ENCODE measurements around the gene YWHAG. TPM values are rescaled to one million over a fixed set of nuclear protein-coding genes. Genes with fewer than 3 reads are reported as not detected.
A peak's percentile ranks its signal among the peaks of the same experiment; 100 is the strongest.

The YWHAG gene
- polyA plus RNA-seq, 1 donor (not counting 4 experiments of a cell fraction or from before 2014, with no cell fraction given) = 130 TPM

- peak overlapping the region; percentile 91 for H2AFZ ChIP-seq (ENCODE audit: control insufficient read depth, low read length)
- H3K4me1 ChIP-seq (ENCODE audit: control insufficient read depth, extremely low read depth, insufficient read depth, low read length) = peaks cover 22% of the 10 kb centered on the region
- no peaks in the 10 kb centered on the region for H3K9me1 ChIP-seq (ENCODE audit: control insufficient read depth, extremely low read depth, insufficient read depth, low read length)
- H3K4me2 ChIP-seq (ENCODE audit: control insufficient read depth, extremely low read depth, insufficient read depth, low read depth, low read length) = peak overlapping the region; percentile 56
- dilution Hi-C loops (cut with MboI; ENCODE audit: extremely low pct_ligation_motif_present, low sequenced_read_pairs) = no loop called here
- H3K27me3 ChIP-seq (ENCODE audit: control insufficient read depth, extremely low read depth, insufficient read depth, low read length) = no peaks in the 10 kb centered on the region
- FAIRE-seq = no peak
- DNase-seq (ENCODE audit: low read depth, low spot score) = peak; percentile 64
- H3K4me3 ChIP-seq (ENCODE audit: control insufficient read depth in 2 of 3, extremely low read depth in 1 of 3, insufficient read depth in 2 of 3, low read depth in 1 of 3, low read length in 3 of 3) = peak overlapping the region; percentile 57 to 76 (median 59)
- peak overlapping the region; percentile 76 for H3K9ac ChIP-seq (ENCODE audit: control insufficient read depth, extremely low read depth, insufficient read depth, low read length)
- TF ChIP-seq EZH2 (IDR thresholded peaks at IDR 0.05; ENCODE audit: low read length) = no peak
- no peak for TF ChIP-seq CTCF (optimal IDR thresholded peaks at IDR 0.05 in 1 of 3, IDR thresholded peaks at IDR 0.05 in 1 of 3, conservative IDR thresholded peaks at IDR 0.05 in 1 of 3; ENCODE audit: extremely low read depth in 1 of 3, insufficient read depth in 2 of 3, low read length in 3 of 3)
- no peaks in the 10 kb centered on the region for H3K79me2 ChIP-seq (ENCODE audit: control insufficient read depth, insufficient read depth, low read length)
- H3K36me3 ChIP-seq (ENCODE audit: control insufficient read depth in 2 of 2, extremely low read depth in 1 of 2, insufficient read depth in 2 of 2, low read length in 2 of 2) = no peaks in the 10 kb centered on the region
- peak overlapping the region; percentile 47 for H3K27ac ChIP-seq (ENCODE audit: control insufficient read depth, insufficient read depth, low read length)
- H4K20me1 ChIP-seq (ENCODE audit: control insufficient read depth, extremely low read depth, insufficient read depth, low read length) = no peaks in the 10 kb centered on the region
- H3K9me3 ChIP-seq (ENCODE audit: control insufficient read depth, low read depth, low read length) = no peaks in the 10 kb centered on the region
Measured at GRCh38 chr7:76397409-76398183, 38.8 kb upstream of the YWHAG start.

- dilution Hi-C loops (cut with MboI; ENCODE audit: extremely low pct_ligation_motif_present, low sequenced_read_pairs) = no loop called here
- Histone ChIP-seq H3K9ac (ENCODE audit: control insufficient read depth, extremely low read depth, insufficient read depth, low read length) (peak overlapping the region; percentile 76), H3K27ac (ENCODE audit: control insufficient read depth, insufficient read depth, low read length) (peak overlapping the region; percentile 47), H3K9me1 (ENCODE audit: control insufficient read depth, extremely low read depth, insufficient read depth, low read length) (no peaks in the 10 kb centered on the region), H3K4me2 (ENCODE audit: control insufficient read depth, extremely low read depth, insufficient read depth, low read depth, low read length) (peak overlapping the region; percentile 56), H3K4me3 (ENCODE audit: control insufficient read depth in 2 of 3, extremely low read depth in 1 of 3, insufficient read depth in 2 of 3, low read depth in 1 of 3, low read length in 3 of 3) (peak overlapping the region in 2 of 3 experiments; percentile 59 to 76), H3K36me3 (ENCODE audit: control insufficient read depth in 2 of 2, extremely low read depth in 1 of 2, insufficient read depth in 2 of 2, low read length in 2 of 2) (no peaks in the 10 kb centered on the region), H2AFZ (ENCODE audit: control insufficient read depth, low read length) (peak overlapping the region; percentile 64), H3K9me3 (ENCODE audit: control insufficient read depth, low read depth, low read length) (no peaks in the 10 kb centered on the region), H3K79me2 (ENCODE audit: control insufficient read depth, insufficient read depth, low read length) (no peaks in the 10 kb centered on the region), H3K4me1 (ENCODE audit: control insufficient read depth, extremely low read depth, insufficient read depth, low read length) (peaks cover 24% of the 10 kb centered on the region), H4K20me1 (ENCODE audit: control insufficient read depth, extremely low read depth, insufficient read depth, low read length) (no peaks in the 10 kb centered on the region), H3K27me3 (ENCODE audit: control insufficient read depth, extremely low read depth, insufficient read depth, low read length) (no peaks in the 10 kb centered on the region)
- TF ChIP-seq EZH2 (IDR thresholded peaks at IDR 0.05; ENCODE audit: low read length) (no peak), CTCF (optimal IDR thresholded peaks at IDR 0.05 in 1 of 3, IDR thresholded peaks at IDR 0.05 in 1 of 3, conservative IDR thresholded peaks at IDR 0.05 in 1 of 3; ENCODE audit: extremely low read depth in 1 of 3, insufficient read depth in 2 of 3, low read length in 3 of 3) (no peak)
- FAIRE-seq (no peak), DNase-seq (ENCODE audit: low read depth, low spot score) (no peak)
Measured at GRCh38 chr7:76396864-76397263, 38.1 kb upstream of the YWHAG start.

Data from keratinocyte (primary cell).